ENCODE data around the gene MAPT.

DNA sequence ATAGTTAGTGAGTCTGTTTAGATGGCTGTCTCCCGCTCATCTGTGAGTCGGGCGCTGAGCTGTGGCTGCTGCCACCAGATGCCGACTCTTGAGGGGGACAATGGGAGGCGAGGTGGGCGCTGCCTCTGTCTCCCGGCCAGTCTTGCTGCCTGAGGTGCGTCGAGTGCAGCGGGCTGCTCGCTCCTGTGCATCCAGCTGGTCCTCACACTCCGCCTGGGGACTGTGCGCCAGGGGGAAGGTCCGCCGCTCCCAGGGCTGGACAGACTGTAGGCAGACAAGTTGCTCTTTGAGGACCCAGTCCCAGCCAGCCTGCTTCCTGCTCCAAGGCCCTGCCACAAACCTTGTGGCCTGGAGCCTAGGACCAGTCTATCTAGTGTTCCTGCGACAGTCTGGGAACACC, 137.1 kb downstream of the MAPT start:
- TF ChIP-seq ZC3H10 (CRISPR knock-in tag; IDR thresholded peaks at IDR 0.05) (no peak), ZNF8 (CRISPR knock-in tag; IDR thresholded peaks at IDR 0.05) (no peak)
- TF ChIP-seq, protein P1, sequence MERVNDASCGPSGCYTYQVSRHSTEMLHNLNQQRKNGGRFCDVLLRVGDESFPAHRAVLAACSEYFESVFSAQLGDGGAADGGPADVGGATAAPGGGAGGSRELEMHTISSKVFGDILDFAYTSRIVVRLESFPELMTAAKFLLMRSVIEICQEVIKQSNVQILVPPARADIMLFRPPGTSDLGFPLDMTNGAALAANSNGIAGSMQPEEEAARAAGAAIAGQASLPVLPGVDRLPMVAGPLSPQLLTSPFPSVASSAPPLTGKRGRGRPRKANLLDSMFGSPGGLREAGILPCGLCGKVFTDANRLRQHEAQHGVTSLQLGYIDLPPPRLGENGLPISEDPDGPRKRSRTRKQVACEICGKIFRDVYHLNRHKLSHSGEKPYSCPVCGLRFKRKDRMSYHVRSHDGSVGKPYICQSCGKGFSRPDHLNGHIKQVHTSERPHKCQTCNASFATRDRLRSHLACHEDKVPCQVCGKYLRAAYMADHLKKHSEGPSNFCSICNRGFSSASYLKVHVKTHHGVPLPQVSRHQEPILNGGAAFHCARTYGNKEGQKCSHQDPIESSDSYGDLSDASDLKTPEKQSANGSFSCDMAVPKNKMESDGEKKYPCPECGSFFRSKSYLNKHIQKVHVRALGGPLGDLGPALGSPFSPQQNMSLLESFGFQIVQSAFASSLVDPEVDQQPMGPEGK (CRISPR knock-in tag; IDR thresholded peaks at IDR 0.05; ENCODE audit: borderline replicate concordance), result no peak

Measured in SK-N-SH treated with all-trans-retinoic acid at 6 μM for 48 hours (cell line).